Measurements from ENCODE around the gene BCL7A.

DNA sequence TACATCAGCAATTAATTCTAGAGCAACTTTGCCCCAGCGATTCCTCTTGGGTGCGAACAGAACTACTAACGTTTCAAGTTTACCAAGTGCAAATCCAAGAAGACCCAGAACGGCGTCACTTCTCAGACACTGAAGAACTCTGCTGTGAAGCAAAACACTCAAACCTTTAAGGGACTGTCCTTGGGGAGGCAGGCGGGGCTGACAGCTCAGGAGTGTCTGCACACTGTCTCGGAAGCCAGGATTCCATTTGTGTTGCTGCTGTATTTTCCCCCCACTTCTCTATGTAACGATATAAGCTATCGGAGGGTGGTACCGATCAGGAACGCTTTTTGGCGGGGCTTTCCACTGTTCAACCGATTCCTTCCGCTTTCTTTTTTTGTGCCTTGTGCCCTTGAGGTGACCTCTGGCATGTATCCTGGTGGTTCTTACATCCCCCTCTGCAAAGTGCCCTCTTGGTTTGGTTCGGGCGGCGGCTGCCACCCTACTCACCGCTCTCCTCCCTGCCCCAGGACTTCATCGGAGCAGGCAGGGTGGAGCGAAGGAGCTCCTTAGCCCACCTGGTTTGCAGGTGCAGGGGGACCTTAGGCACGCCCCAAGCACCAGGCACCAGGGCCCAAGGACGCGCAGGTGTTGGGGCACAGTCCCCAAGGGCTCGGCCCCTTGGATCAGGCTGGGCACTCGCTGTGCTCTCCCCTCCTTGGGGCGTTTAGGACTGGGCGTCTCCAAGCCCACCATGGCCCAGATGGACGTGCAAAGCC lies 37.7 kb downstream of the BCL7A start:
- TF ChIP-seq, protein P1, sequence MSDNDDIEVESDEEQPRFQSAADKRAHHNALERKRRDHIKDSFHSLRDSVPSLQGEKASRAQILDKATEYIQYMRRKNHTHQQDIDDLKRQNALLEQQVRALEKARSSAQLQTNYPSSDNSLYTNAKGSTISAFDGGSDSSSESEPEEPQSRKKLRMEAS (IDR thresholded peaks at IDR 0.05; ENCODE audit: low read depth, low read length) = no peak
- TF ChIP-seq CHD2 (IDR thresholded peaks at IDR 0.05; ENCODE audit: borderline replicate concordance, low read depth, low read length) (no peak), SMAD1 (IDR thresholded peaks at IDR 0.05; ENCODE audit: low read depth, partially characterized antibody) (no peak), SIX5 (IDR thresholded peaks at IDR 0.05; ENCODE audit: low read depth, low read length, severe bottlenecking) (no peak), TCF12 (IDR thresholded peaks at IDR 0.05; ENCODE audit: low read depth, low read length) (no peak), PAX8 (IDR thresholded peaks at IDR 0.05) (no peak)
- TF ChIP-seq, protein P2, sequence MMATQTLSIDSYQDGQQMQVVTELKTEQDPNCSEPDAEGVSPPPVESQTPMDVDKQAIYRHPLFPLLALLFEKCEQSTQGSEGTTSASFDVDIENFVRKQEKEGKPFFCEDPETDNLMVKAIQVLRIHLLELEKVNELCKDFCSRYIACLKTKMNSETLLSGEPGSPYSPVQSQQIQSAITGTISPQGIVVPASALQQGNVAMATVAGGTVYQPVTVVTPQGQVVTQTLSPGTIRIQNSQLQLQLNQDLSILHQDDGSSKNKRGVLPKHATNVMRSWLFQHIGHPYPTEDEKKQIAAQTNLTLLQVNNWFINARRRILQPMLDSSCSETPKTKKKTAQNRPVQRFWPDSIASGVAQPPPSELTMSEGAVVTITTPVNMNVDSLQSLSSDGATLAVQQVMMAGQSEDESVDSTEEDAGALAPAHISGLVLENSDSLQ (IDR thresholded peaks at IDR 0.05) = no peak
- TF ChIP-seq, protein P3, sequence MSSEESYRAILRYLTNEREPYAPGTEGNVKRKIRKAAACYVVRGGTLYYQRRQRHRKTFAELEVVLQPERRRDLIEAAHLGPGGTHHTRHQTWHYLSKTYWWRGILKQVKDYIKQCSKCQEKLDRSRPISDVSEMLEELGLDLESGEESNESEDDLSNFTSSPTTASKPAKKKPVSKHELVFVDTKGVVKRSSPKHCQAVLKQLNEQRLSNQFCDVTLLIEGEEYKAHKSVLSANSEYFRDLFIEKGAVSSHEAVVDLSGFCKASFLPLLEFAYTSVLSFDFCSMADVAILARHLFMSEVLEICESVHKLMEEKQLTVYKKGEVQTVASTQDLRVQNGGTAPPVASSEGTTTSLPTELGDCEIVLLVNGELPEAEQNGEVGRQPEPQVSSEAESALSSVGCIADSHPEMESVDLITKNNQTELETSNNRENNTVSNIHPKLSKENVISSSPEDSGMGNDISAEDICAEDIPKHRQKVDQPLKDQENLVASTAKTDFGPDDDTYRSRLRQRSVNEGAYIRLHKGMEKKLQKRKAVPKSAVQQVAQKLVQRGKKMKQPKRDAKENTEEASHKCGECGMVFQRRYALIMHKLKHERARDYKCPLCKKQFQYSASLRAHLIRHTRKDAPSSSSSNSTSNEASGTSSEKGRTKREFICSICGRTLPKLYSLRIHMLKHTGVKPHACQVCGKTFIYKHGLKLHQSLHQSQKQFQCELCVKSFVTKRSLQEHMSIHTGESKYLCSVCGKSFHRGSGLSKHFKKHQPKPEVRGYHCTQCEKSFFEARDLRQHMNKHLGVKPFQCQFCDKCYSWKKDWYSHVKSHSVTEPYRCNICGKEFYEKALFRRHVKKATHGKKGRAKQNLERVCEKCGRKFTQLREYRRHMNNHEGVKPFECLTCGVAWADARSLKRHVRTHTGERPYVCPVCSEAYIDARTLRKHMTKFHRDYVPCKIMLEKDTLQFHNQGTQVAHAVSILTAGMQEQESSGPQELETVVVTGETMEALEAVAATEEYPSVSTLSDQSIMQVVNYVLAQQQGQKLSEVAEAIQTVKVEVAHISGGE (CRISPR knock-in tag; IDR thresholded peaks at IDR 0.05) = no peak
- TF ChIP-seq, protein P4, sequence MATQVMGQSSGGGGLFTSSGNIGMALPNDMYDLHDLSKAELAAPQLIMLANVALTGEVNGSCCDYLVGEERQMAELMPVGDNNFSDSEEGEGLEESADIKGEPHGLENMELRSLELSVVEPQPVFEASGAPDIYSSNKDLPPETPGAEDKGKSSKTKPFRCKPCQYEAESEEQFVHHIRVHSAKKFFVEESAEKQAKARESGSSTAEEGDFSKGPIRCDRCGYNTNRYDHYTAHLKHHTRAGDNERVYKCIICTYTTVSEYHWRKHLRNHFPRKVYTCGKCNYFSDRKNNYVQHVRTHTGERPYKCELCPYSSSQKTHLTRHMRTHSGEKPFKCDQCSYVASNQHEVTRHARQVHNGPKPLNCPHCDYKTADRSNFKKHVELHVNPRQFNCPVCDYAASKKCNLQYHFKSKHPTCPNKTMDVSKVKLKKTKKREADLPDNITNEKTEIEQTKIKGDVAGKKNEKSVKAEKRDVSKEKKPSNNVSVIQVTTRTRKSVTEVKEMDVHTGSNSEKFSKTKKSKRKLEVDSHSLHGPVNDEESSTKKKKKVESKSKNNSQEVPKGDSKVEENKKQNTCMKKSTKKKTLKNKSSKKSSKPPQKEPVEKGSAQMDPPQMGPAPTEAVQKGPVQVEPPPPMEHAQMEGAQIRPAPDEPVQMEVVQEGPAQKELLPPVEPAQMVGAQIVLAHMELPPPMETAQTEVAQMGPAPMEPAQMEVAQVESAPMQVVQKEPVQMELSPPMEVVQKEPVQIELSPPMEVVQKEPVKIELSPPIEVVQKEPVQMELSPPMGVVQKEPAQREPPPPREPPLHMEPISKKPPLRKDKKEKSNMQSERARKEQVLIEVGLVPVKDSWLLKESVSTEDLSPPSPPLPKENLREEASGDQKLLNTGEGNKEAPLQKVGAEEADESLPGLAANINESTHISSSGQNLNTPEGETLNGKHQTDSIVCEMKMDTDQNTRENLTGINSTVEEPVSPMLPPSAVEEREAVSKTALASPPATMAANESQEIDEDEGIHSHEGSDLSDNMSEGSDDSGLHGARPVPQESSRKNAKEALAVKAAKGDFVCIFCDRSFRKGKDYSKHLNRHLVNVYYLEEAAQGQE (IDR thresholded peaks at IDR 0.05; ENCODE audit: low read depth, low read length) = no peak
- TF ChIP-seq, protein P5, sequence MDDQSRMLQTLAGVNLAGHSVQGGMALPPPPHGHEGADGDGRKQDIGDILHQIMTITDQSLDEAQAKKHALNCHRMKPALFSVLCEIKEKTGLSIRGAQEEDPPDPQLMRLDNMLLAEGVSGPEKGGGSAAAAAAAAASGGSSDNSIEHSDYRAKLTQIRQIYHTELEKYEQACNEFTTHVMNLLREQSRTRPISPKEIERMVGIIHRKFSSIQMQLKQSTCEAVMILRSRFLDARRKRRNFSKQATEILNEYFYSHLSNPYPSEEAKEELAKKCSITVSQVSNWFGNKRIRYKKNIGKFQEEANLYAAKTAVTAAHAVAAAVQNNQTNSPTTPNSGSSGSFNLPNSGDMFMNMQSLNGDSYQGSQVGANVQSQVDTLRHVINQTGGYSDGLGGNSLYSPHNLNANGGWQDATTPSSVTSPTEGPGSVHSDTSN (IDR thresholded peaks at IDR 0.05; ENCODE audit: insufficient replicate concordance, low read depth, low read length) = no peak

All from GM12878 (cell line).